Measurements from ENCODE around the gene CGB7.
"Not testable (repeated sequence)": the region's sequence is repeated elsewhere in the genome, so short reads cannot be mapped to it uniquely, and the experiment has no call there.

Gene CGB7

DNA sequence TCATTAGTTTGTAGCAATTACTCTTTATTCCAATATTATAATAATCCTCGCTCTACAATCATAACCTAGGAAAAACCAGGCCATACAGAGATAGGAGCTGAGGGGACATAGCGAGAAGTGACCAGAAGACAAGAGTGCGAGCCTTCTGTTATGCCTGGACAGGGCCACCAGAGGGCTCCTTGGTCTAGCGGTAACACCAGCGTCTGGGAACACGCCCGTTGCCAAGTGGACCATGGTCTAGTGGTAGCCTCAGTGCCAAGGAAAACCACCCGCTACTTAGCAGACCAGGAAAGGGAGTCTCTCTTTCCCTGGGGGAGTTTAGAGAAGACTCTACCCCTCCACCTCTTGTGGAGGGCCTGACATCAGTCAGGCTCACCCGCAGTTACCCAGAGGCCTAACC is 17.3 kb upstream of the CGB7 start:
- peak in 33 of 56 donors; percentile 2 to 73 (median 32) for DNase-seq

DNA sequence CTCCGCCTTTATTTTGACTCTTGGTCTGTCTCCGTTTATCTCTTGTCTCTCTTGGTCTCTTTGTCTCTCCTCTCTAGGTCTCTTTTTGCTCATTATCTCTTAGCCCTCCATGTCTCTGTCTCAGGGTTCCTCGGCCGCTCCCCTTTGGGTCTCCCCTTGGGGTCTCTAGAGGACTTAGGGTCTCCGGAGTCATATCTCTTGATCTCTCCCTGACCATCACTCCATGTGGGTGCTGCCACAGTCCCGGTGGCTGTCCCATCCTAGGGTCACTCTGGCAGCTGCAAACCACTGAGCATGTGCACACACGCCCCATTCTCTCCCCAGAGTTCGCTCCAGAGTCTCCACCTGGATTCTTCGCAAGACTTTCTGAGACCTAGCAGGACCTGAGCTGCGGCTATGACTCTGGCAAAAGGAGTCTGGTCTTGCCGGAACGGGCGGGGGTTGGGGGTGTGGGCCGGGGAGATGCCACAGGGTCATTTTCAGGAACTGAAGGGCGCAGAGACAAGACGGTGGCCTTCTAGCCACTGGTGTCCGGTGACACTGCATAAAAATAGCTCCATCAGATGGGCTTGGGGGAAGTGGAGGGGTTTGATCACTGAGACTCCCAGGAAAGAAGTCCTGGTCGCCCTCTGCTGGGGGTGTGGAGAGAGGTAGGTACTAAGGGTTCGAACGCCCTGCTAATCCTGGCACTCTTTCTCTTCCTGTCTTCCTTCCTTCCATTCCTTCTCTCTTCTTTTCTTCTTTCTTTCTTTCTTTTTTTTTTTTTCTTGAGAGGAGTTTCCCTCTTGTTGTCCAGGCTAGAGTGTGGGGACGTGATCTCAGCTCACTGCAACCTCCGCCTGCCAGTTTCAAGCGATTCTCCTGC is 16.2 kb upstream of the CGB7 start:
- no peak for DNase-seq

DNA sequence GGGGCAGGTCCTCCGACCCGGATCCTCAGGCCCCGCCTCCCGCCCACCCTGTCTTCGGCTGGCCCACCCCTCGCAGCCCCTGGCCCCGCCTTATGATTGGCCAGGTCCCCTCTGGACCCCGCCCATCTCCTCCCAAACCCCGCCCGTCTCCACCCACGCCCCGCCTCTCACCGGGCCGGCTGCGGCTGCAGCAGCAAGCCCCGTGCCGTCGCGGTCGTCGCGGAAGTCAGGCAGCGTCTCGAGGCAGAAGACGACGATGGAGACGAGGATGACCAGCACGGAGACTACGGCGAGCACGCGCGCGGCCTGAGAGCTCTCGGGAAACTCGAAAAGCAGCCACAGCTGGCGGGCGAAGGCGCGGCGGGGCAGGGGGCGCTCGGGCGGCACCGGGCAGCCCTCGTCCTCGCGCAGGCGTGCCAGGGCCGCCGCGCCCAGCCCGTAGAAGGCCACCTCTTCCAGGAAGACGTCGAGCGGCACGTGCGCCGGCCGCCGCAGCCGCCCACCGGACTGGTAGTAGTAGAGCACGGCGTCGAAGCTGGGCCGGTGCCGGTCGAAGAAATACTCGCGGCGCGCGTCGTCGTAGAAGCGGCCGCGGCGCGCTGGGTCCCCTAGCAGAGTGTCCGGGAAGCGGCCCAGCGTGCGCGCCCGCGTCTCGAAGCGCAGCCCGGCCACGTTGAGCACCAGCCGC is 14.5 kb upstream of the CGB7 start:
- DNase-seq: no peak

DNA sequence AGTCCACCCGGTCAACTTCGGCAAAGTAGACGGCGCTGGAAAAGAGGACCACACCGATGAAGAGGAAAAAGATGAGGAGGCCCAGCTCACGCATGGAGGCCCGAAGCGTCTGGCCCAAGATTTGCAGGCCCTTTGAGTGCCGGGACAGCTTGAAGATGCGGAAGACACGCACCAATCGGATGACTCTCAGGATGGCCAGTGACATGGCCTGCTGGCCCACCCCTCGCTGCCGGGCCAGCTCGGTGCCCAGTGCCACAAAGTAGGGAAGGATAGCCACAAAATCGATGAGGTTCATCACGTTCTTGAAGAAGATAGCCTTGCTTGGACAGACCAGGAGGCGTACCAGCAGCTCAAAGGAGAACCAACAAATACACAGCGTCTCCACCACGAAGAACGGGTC is 12.9 kb upstream of the CGB7 start:
- DNase-seq: no peak

DNA sequence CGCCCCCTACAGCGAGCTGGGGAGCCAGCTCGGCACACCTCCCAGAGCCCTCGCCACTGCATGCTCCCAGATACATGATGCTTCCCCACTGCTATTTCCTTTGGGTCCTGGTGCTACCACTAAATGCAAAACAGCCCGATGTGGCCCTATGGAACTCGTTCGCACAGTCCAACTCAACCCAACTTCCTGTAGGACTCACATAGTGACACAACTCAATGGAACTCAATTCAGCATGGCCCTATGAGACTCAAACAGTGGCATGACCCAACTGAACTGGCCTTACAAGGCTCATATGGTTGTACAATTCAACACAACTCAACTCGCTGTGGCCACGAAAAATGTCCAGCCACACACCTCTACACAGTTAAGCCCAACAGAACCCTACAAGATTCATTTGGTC is 11.5 kb upstream of the CGB7 start:
- no peak for DNase-seq

DNA sequence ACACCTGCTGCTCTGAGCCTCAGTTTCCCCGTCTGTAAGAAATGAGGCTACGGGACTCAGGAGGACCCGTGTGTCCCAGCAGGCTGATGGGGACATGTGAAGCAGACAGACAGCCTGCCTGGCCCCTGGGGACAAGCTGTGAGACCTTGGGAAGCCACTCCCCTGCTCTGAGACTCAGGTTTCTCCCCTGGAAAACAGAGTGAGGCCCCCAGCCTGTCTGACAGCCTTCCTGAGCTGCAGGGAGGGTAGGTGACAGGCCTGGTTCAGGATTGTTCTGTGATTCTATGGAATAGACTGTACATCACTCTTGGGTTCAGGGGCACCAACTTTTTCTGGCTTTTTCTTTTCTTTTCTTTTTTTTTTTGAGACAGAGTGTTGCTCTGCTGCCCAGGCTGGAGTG is 10.0 kb upstream of the CGB7 start:
- no peak for DNase-seq

DNA sequence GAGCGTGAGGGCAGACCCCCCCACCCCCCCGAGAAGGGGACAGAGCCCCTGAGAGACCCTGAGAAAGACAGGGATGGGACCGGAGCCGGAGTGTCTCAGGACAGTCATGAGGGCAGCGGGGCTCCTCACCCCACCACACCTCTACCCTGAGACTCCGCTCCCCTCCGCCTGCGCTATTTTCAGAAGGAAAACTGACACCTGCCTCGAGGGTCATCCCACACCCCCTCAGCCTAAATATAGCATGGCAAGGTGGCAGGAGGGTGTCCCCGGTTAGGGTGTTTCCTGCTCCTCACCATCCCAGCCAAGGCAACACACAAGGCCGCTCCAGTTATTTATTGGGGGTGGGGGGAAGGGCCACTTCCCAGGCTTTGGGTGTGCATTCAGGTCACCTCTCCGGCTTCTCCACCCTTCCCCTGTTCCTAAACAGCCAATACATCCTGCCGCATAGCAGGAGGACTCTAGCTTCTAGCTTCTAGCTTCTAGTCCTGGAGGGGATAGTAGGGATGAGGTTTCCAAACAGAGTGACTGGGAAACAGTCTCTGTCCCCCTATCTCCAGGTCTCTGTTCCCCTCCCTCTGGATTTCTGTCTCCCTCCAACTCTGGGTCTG is 8.5 kb upstream of the CGB7 start:
- DNase-seq: no peak

DNA sequence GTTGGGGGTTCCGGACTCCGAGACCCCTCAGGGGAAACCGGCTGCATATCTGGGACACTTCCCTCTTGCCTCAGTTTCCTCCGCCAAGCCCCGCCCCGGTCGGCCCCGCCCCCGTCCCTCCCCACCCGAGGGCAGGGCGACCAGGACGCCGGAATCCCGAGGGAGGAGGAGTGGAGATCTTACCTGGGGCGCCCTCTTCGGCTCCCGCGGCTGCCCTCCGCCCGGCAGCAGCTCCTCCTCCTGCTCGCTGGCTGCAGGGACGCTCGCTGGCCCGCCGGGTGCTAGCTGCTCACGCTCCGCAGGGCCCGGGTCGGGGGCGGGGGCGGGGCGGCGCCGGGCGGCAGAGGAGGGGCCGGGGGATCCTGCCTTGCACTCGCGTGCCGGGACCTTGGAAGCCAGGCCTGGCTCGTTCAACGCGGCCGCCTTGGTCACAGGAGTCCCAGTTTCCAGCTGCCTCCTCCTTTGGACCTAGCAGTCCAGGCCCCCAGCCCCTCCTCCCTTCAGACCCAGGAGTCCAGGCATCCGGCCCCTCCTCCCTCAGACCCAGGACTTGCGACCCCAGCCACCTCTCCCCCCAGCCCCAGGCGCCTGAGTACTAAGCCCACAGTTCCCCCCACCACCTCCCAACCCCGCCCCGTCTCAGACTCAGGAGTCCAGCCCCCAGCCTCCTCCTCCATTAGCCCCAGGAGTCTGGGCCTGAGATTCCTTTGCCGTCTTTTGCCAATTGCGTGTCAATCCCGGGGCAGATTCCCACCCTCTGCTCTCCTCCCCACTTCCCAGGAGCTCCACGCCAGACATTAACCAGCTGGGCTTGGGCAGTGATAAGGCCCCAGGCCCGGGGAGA is 7.4 kb upstream of the CGB7 start, which contains the start of gene NTF4:
NTF4 (minus strand) TSS at position 51 of the 844 bp plus-strand sequence. CDS start 2,821 bp downstream, outside the sequence.
- DNase-seq: no peak

DNA sequence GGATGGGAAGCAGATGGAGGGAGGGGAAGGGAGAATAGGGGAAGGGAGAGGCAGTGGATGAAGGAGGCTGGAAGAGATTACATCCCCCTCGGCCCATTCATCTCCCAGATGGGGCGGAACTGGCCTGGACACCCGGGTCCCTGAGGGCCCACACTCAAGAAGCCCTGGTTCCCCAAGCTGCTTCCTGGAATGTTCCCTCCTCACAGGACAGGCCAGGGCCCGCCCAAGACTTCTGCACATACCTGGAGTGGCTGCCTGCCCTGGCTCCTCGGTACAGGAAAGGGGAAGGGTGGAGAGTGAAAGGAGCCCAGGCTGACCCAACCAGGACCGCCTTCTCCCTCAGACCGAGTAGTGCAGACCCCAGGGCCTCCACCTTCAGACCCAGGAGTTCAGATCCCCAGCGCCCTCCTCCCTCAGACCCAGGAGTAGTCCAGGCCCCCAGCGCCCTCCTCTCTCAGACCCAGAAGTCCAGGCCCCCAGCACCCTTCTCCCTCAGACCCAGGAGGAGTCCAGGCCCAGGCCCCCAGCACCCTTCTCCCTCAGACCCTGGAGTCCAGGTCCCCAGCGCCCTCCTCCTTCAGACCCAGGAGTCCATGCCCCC is 6.6 kb upstream of the CGB7 start:
- DNase-seq: no peak

DNA sequence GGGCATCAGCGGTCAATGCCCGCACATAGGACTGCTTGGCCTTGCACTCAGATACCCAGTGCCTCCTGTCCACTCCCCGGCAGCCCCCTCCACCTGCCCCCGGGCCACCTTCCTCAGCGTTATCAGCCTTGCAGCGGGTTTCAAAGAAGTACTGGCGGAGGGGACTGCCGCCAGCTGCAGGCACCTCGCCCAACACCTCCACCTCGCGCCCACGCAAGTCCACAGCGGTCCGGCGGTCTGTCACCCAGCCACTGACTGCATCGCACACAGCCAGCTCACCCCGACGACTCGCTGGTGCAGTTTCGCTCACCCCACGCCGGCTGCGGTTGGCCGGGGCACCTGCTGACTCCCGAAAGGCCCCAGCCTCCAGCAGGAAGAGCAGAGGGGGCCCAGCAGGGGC is 3.9 kb upstream of the CGB7 start:
- DNase-seq: no peak

DNA sequence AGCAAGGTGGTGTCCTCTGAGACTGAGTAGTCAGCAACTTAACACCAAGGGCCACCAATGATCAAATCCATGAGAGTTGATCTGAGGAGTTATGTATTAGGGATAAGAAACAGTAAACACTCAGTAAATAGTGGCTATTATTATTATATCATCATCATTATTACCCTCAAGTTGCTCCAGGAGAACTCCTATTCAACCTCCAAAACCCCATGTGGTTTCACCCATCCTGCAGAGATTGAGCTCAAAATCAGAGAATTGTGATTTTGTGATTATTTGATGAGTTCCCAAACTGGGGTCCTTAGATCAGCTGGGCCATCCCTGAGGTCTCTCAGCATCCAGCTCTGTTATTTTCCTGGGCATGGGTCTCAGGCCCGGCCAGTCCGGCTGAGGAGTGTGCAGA is 3.5 kb upstream of the CGB7 start:
- no peak for DNase-seq

DNA sequence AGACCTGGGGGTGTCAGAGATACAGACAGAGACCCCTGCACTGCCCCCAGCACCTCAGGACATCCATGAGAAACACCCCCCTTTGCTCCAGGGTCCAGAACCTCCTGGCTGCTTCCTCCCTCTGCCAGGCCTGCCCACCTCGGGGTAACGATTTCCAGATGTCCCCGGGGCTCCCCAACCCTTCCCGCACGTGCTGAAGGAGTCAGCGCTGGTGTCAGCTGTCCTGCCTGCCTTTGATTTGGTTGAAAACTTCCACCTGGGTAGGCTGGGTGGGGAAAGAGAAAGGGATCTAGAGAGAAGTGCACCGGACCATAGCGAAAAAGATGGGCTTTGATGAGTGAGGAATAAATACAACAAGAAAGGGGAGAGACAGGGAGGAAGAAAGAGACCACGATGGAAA is 1.5 kb upstream of the CGB7 start:
- no peak for DNase-seq

DNA sequence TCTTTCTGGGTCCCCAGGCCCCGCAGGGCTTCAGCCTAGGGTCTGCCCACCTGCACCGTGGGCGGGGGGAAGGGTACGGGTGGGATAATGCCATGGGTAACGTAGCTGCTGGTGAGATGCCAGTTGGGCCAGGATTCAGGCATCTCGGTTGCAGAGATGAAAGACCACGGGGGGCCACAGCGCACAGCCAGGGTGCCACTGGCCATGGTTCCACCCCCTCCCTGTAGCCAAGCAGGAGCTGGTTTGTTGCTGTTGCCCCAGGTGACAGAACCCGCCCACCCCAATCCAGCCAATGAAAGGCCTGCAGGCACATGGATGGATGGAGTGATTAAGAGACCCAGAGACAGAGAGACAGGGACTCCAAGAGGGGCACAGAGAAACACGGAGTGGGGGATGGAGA is 1.0 kb upstream of the CGB7 start:
- DNase-seq: peak in 1 of 56 donors; percentile 17

DNA sequence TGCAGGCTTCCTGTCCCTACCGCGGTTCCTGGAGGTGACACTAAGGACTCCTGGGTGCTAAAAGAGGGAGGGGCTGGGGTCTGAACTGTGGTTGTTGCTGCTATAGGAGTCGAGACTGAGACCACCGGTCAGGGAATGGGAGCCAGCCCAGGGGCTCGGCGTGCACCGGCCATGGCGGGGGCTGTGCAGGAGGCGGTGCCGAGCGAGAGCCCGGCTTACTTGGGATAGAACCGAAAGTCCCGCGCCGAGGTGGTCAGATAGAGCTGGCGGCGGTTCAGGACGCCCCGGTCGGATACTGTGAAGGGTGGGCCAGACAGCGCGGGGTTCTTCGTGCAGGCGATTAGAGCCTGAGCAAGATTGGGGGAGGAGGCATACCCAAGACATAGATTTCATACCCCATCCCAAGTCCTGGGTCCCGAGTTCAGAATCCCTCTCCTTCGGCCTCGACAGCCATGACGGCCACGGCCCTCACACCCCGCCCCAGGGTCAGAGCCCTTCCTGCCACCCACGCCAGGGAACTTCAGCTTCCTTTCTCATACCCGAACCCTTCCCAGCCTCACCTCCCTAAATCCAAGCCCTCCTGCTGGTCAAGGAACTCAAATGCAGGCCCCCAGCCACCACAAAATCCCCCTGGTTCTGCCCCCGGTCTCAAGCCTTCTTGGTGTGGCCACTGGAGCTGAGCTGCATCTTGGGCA is 500 bp downstream of the CGB7 start:
- not testable (repeated sequence) for DNase-seq

DNA sequence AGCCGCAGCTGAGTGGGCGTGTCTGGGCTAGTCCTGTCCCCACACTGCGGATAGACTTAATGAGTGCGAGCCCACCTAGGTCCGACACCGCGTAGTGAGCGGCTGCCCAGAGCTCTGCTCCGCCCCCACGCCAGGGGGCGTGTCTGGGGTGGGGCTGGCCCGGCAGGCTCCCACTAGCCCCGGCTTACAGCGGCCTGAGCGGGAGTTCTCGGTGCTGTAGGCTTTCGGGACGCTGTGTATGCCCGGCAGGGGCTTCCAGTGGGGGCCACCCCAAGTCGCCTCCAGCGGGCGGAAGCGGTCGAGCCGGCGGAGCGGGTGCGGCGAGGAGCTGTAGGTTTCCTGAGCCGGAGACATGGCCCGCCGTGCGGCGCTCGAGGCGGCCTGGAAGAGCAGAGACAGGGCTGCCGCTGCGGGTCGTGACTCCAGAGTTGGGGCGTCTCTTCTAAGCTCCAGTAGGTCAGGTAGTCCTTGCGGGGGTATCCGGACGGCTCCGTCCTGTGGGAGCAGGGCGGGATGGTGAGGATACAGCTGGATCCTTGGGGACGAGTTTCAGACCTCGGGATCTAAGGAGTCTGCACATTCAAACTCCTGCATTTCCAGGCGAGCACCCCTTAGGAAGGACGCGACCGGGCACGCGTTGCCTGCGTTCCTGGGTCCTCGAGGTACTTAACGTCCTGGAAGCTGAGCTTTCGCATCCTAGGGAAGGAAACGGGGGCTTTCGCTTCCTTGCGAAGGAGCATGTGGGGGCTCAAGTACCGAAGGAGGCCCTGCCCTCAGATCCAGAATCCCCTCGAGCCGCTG is 1.2 kb downstream of the CGB7 start:
- peak in 9 of 56 donors; percentile 2 to 33 (median 5) for DNase-seq

DNA sequence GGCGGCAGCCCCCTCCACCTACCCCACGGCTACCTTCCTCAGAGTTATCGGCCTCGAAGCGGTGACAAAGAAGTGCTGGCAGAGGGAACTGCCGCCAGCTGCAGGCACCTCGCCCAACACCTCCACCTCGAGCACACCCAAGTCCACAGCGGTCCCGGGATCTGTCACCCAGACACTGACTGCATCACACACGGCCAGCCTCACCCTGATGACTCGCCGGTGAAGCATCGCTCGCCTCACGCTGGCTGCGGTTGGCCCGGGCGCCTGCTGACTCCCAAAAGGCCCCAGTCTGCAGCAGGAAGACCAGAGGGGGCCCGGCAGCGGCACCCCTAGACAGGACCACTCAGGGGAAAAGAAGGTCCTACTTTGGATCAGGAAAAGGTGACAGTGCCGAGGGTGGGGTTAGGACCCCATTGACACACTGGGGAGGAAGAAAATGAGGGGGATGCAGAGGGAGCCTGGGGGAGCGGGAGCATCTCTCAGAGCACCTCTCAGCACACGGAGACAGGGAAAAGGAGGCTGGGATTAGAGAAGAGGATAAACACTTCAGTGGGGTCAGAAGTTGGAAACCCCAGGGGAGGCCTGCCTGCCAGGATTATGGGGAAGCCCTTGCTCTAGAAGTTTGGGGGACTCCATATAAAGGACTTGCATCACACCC is 7.0 kb downstream of the CGB7 start:
- not testable (repeated sequence) for DNase-seq

DNA sequence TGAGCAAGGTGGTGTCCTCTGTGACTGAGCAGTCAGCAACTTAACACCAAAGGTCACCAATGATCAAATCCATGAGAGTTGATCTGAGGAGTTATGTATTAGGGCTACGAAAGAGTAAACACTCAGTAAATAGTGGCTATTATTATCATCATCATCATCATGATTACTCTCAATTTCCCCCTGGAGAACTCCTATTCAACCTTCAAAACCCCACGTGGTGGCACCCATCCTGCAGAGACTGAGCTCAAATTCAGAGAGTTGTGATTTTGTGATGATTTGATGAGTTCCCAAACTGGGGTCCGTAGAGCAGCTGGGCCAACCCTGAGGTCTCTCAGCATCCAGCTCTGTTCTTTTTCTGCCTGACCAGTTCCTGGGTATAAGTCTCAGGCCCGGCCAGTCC is 7.7 kb downstream of the CGB7 start:
- not testable (repeated sequence) for DNase-seq

DNA sequence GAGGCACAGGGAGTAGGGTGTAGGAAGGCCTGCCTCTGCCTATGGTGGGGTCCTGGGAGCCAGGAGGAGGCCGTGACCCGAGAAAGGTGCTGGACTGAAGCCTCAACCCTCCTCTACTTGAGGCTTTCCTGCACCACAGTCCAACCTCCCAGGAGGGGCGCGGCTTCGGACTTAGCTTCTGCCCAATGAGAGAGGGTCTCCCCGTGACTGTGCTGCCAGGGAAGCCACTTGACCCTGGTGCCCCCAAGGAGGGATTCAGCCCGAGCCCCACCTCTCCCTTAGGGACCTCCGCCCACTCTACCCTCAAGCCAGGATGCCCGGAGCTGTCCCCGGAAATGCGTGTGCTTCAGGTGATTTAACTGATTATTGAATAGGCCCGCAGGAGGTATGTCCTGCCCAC is 8.5 kb downstream of the CGB7 start, which contains the start of gene CGB8:
CGB8 (minus strand) TSS at position 101 of the 400 bp plus-strand sequence. CDS start 372 bp downstream, outside the sequence.
- DNase-seq: not testable (repeated sequence)

DNA sequence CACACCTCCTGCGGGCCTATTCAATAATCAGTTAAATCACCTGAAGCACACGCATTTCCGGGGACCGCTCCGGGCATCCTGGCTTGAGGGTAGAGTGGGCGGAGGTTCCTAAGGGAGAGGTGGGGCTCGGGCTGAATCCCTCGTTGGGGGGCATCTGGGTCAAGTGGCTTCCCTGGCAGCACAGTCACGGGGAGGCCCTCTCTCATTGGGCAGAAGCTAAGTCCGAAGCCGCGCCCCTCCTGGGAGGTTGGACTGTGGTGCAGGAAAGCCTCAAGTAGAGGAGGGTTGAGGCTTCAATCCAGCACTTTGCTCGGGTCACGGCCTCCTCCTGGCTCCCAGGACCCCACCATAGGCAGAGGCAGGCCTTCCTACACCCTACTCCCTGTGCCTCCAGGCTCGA is 14.0 kb downstream of the CGB7 start, which contains the start of gene CGB5:
CGB5 (plus strand) TSS at position 301 of the 400 bp plus-strand sequence. CDS start 362 bp downstream, outside the sequence.
- not testable (repeated sequence) for DNase-seq
